ENCODE results near the gene DPF3. TPM values are rescaled to one million over a fixed set of nuclear protein-coding genes. Genes with fewer than 3 reads are reported as not detected.

Gene DPF3
- total and polyA plus RNA-seq, 2 of the 13 experiments (the other 11 are each of a cell fraction or from before 2014, with no cell fraction given): 0.09 to 0.60 TPM

- TF ChIP-seq DRAP1 (CRISPR knock-in tag; IDR thresholded peaks at IDR 0.05) (no peak), ZNF33B (CRISPR knock-in tag; IDR thresholded peaks at IDR 0.05) (no peak), MEF2D (CRISPR knock-in tag; IDR thresholded peaks at IDR 0.05) (no peak), BRD4 (CRISPR knock-in tag; IDR thresholded peaks at IDR 0.05) (no peak), POGZ (CRISPR knock-in tag; IDR thresholded peaks at IDR 0.05) (no peak), ZNF800 (CRISPR knock-in tag; IDR thresholded peaks at IDR 0.05) (peak; percentile 24; the same call in 1 of the 2 replicates), ZFP36L1 (CRISPR knock-in tag; IDR thresholded peaks at IDR 0.05) (no peak), NCOA2 (CRISPR knock-in tag; IDR thresholded peaks at IDR 0.05) (no peak), KLF16 (CRISPR knock-in tag; IDR thresholded peaks at IDR 0.05) (no peak), BCL3 (CRISPR knock-in tag; IDR thresholded peaks at IDR 0.05) (no peak), MTF2 (CRISPR knock-in tag; IDR thresholded peaks at IDR 0.05; ENCODE audit: borderline replicate concordance) (peak; percentile 74; the same call in 1 of the 2 replicates), ZNF546 (CRISPR knock-in tag; conservative IDR thresholded peaks at IDR 0.05) (no peak), ATF7-NPFF (CRISPR knock-in tag; IDR thresholded peaks at IDR 0.05; ENCODE audit: low read depth) (no peak), MAZ (IDR thresholded peaks at IDR 0.05; ENCODE audit: borderline replicate concordance, low read depth, low read length) (no peak), MAZ (CRISPR knock-in tag; IDR thresholded peaks at IDR 0.05; ENCODE audit: low read depth) (no peak), ZNF30 (CRISPR knock-in tag; IDR thresholded peaks at IDR 0.05) (no peak), ZFP91 (CRISPR knock-in tag; IDR thresholded peaks at IDR 0.05; ENCODE audit: borderline replicate concordance) (peak; percentile 66), POLR2AphosphoS2 (IDR thresholded peaks at IDR 0.05; ENCODE audit: low read depth, low read length) (no peak), RCOR2 (CRISPR knock-in tag; IDR thresholded peaks at IDR 0.05) (no peak)
Observed at GRCh38 chr14:72892103-72892878, 1.6 kb downstream of the DPF3 start (continued).
